Endothelial cell of umbilical vein (primary cell): ENCODE results near the gene UVRAG. TPM values are rescaled to one million over a fixed set of nuclear protein-coding genes. Genes with fewer than 3 reads are reported as not detected.

ENCODE experiments used
- BruUV-seq: library from RNA; stranded (reverse); fragments of 400-500 nt; replicated peaks from 2 replicates; lab custom pipeline; 2021; lab: Mats Ljungman, UMichigan
- CTCF ChIA-PET: fragments of 300-600, 350-600 bp; sonication (Branson Sonifier 250); formaldehyde crosslinking; loops from one replicate; lab custom pipeline; 2021; ENCODE audit warnings: antibody characterized with exemption, inconsistent platforms; lab: Charles Lee
- POLR2A ChIA-PET: fragments of 300-600, 350-600 bp; sonication (Branson Sonifier 250); formaldehyde crosslinking; loops from one replicate; lab custom pipeline; 2021; ENCODE audit warnings: antibody characterized with exemption, inconsistent platforms; lab: Charles Lee
- DNase-seq: peaks from one replicate; pipeline ENCODE4 v3.0.0-alpha.2; 2011; ENCODE audit warnings: low read depth, low spot score
- FAIRE-seq: peaks from 2 replicates; lab custom pipeline; 2011; peaks lifted over from hg19 to GRCh38; lab: Jason Lieb, UNC
- H2AFZ ChIP-seq: 2 replicates; pipeline ENCODE4 v1.6.0; 2012; ENCODE audit warnings: low read depth, low read length, control low read depth, inconsistent platforms
- H3K27ac ChIP-seq: 2 replicates; pipeline ENCODE4 v1.5.1; 2011; ENCODE audit warnings: low read depth, mild to moderate bottlenecking, control low read depth, low read length, moderate library complexity; ENCODE audit not compliant: insufficient read depth
- H3K27me3 ChIP-seq, 2 experiments: 2 replicates each; pipeline versions ENCODE4 v1.6.0 to v1.6.1; 2011; ENCODE audit warnings: low read length in 2 of 2, mixed read lengths in 1 of 2; ENCODE audit not compliant: control insufficient read depth in 2 of 2, insufficient read depth in 2 of 2
- H3K36me3 ChIP-seq, 2 experiments: 2 replicates in 1 of 2; 3 replicates in 1 of 2; pipeline ENCODE4 v1.5.1; 2011; ENCODE audit warnings: low read length in 2 of 2, mild to moderate bottlenecking in 1 of 2, moderate library complexity in 1 of 2; ENCODE audit not compliant: control insufficient read depth in 2 of 2, insufficient read depth in 2 of 2; ENCODE audit errors: extremely low read depth in 1 of 2
- H3K4me1 ChIP-seq: 3 replicates; pipeline ENCODE4 v1.5.1; 2011; ENCODE audit warnings: mild to moderate bottlenecking, low read length; ENCODE audit not compliant: control insufficient read depth, insufficient read depth; ENCODE audit errors: extremely low read depth
- H3K4me2 ChIP-seq: 2 replicates; pipeline ENCODE4 v1.6.1; 2011; ENCODE audit warnings: low read length, control low read depth, mixed read lengths; ENCODE audit not compliant: insufficient read depth
- H3K4me3 ChIP-seq, 3 experiments: fragments of 200-600 bp in 1 of 3; sonication (generic), shearing (Covaris generic) in 1 of 3; replicated peaks in 1 of 3; 2 replicates each; pipeline ENCODE4 v1.5.1; 2011 to 2016; ENCODE audit warnings: control low read depth in 3 of 3, low read length in 3 of 3, mild to moderate bottlenecking in 2 of 3, inconsistent platforms in 1 of 3, low read depth in 1 of 3, moderate library complexity in 1 of 3; ENCODE audit not compliant: insufficient read depth in 1 of 3
- H3K79me2 ChIP-seq: 2 replicates; pipeline ENCODE4 v1.6.0; 2012; ENCODE audit warnings: low read length, inconsistent platforms; ENCODE audit not compliant: control insufficient read depth, insufficient read depth
- H3K9ac ChIP-seq: replicated peaks from 2 replicates; pipeline ENCODE3; 2011; ENCODE audit warnings: low read length, control low read depth; ENCODE audit not compliant: insufficient read depth; ENCODE audit errors: extremely low read depth
- H3K9me1 ChIP-seq: replicated peaks from 3 replicates; pipeline ENCODE4 v1.6.0; 2011; ENCODE audit warnings: mild to moderate bottlenecking, low read length; ENCODE audit not compliant: control insufficient read depth, insufficient read depth; ENCODE audit errors: extremely low read depth
- H3K9me3 ChIP-seq: replicated peaks from 2 replicates; pipeline ENCODE4 v1.5.1; 2012; ENCODE audit warnings: low read length, inconsistent platforms; ENCODE audit not compliant: control insufficient read depth, insufficient read depth
- H4K20me1 ChIP-seq: replicated peaks from 2 replicates; pipeline ENCODE3; 2011; ENCODE audit warnings: mild to moderate bottlenecking, low read length; ENCODE audit not compliant: control insufficient read depth, insufficient read depth; ENCODE audit errors: extremely low read depth
- CTCF ChIP-seq, 2 donors: IDR thresholded peaks; 1 replicate in 1 of 2; 2 replicates in 1 of 2; pipeline ENCODE4 v1.5.1; 2011; ENCODE audit warnings: low read length in 2 of 2, mild to moderate bottlenecking in 2 of 2, moderate library complexity in 2 of 2, control low read depth in 1 of 2, inconsistent platforms in 1 of 2, low read depth in 1 of 2; ENCODE audit not compliant: insufficient read depth in 1 of 2; ENCODE audit errors: extremely low read depth in 1 of 2
- EZH2 ChIP-seq: IDR thresholded peaks from 2 replicates; pipeline ENCODE4 v1.6.1; 2012; ENCODE audit warnings: borderline replicate concordance, low read depth, mild to moderate bottlenecking, moderate library complexity, low read length, inconsistent platforms; ENCODE audit not compliant: severe bottlenecking
- FOS ChIP-seq: IDR thresholded peaks from 2 replicates; pipeline ENCODE4 v1.6.1; 2011; ENCODE audit warnings: mild to moderate bottlenecking, low read length, moderate library complexity, borderline replicate concordance; ENCODE audit not compliant: insufficient read depth
- GATA2 ChIP-seq: IDR thresholded peaks from 2 replicates; pipeline ENCODE4 v1.7.0; 2011; ENCODE audit warnings: low read depth, mild to moderate bottlenecking, moderate library complexity, mixed read lengths, low read length; ENCODE audit not compliant: insufficient read length, insufficient read depth
- JUN ChIP-seq: IDR thresholded peaks from 2 replicates; pipeline ENCODE4 v1.6.1; 2011; ENCODE audit warnings: borderline replicate concordance, low read depth; ENCODE audit not compliant: insufficient read length, insufficient read depth
- MAX ChIP-seq: IDR thresholded peaks from 2 replicates; pipeline ENCODE4 v1.6.1; 2011; ENCODE audit not compliant: insufficient read depth, insufficient read length
- MYC ChIP-seq: IDR thresholded peaks from one replicate; pipeline ENCODE4 v1.6.1; 2011; ENCODE audit warnings: mild to moderate bottlenecking, low read depth, low read length
- POLR2A ChIP-seq: IDR thresholded peaks from 2 replicates; pipeline ENCODE4 v1.6.1; 2012; ENCODE audit warnings: low read depth, mild to moderate bottlenecking, control low read depth, low read length
- POLR2AphosphoS5 ChIP-seq: IDR thresholded peaks from 2 replicates; pipeline ENCODE4 v1.6.1; 2012; ENCODE audit warnings: low read depth, mild to moderate bottlenecking, control low read depth, low read length, moderate library complexity; ENCODE audit not compliant: insufficient read depth
- dilution Hi-C: fragments of 300-500 bp; cut with MboI; formaldehyde crosslinking; loops from one replicate; pipeline ENCODE4 v1.15.0; 2019; ENCODE audit warnings: low sequenced_read_pairs; ENCODE audit not compliant: extremely low pct_ligation_motif_present
- intact Hi-C: fragments of 100-400 bp; cut with micrococcal nuclease; formaldehyde crosslinking; loops from one replicate; pipeline ENCODE4 v1.10.0; 2022
- polyA plus RNA-seq, 4 experiments: library from polyadenylated mRNA; depleted of rRNA in 3 of 4; stranded (reverse) in 3 of 4; unstranded in 1 of 4; fragments of >200 nt; gene quantifications; 2 replicates each; pipeline versions ENCODE4 v1.2.1 to v1.2.3, GENCODE V29; 2011 to 2012; ENCODE audit warnings: missing spikeins in 1 of 4
- total RNA-seq: library from RNA; stranded (reverse); gene quantifications from 2 replicates; pipeline ENCODE4 v1.2.3, GENCODE V29; 2021

The UVRAG gene
- total and polyA plus RNA-seq, 2 donors (not counting 3 experiments of a cell fraction or from before 2014, with no cell fraction given): 21.2 to 65.6 TPM

- DNase-seq (no peak), FAIRE-seq (no peak)
- Histone ChIP-seq H3K27ac (no peak overlapping the region), H4K20me1 (peaks cover 2% of the 10 kb centered on the region), H3K36me3 (no peaks in the 10 kb centered on the region), H3K9me3 (no peaks in the 10 kb centered on the region), H3K4me2 (no peak overlapping the region), H3K4me1 (peaks cover 2% of the 10 kb centered on the region), H3K27me3 (no peaks in the 10 kb centered on the region), H3K9ac (no peak overlapping the region), H3K9me1 (no peaks in the 10 kb centered on the region), H2AFZ (no peak overlapping the region), H3K4me3 (no peak overlapping the region), H3K79me2 (peaks cover 2% of the 10 kb centered on the region)
- TF ChIP-seq FOS: no peak
- TF ChIP-seq CTCF (IDR thresholded peaks at IDR 0.05; ENCODE audit: extremely low read depth in 1 of 2, insufficient read depth in 1 of 2, low read depth in 1 of 2, low read length in 2 of 2): no peak
- TF ChIP-seq EZH2: no peak
- TF ChIP-seq GATA2: no peak
- TF ChIP-seq JUN: no peak
- TF ChIP-seq MAX: no peak
- TF ChIP-seq MYC: no peak
- no peak for TF ChIP-seq POLR2A
- TF ChIP-seq POLR2AphosphoS5: no peak
- CTCF ChIA-PET: interaction anchor here (1.0 kb wide), 2 partner anchors 21 to 36 kb away, joined by 3 to 4 read pairs; no protein-coding TSS in a partner anchor
- BruUV-seq: no TSS peak
- dilution Hi-C loops: no loop called here
- POLR2A ChIA-PET: no interaction called here
- intact Hi-C loops: no loop called here
Measured at GRCh38 chr11:76038608-76039007, 223.6 kb downstream of the UVRAG start.
